Spleen (tissue), 7 donors: Measurements from ENCODE around the gene FAM83F.

Experiments used
- CTCF ChIP-seq, 11 experiments: fragments of 200-600 bp in 7 of 11; fragments of 450-650 bp in 4 of 11; sonication (generic) in 4 of 11; IDR thresholded peaks in 8 of 11; conservative IDR thresholded peaks in 3 of 11; 1 replicate in 7 of 11; 2 replicates in 4 of 11; pipeline versions ENCODE4 v1.4.0 to v1.8.0; 2016 to 2021; ENCODE audit warnings: antibody characterized with exemption in 11 of 11, inconsistent platforms in 4 of 11, mild to moderate bottlenecking in 1 of 11
- POLR2A ChIP-seq, 3 donors: fragments of 450-650 bp; IDR thresholded peaks; one replicate each; pipeline ENCODE4 v1.5.1; 2017; ENCODE audit warnings: antibody characterized with exemption in 3 of 3, mild to moderate bottlenecking in 1 of 3
- POLR2AphosphoS5 ChIP-seq, 3 donors: sonication (generic); formaldehyde crosslinking; IDR thresholded peaks; one replicate each; pipeline ENCODE4 v1.5.1; 2017; ENCODE audit warnings: antibody characterized with exemption in 3 of 3
- donor health status: DM: no; HTN: no; CAD: no; lungs with moderate emphysema.
- donor health status: DM: no; HTN: no; CAD: no.
- donor health status: DM: no; HTN: no; CAD: no.

DNA sequence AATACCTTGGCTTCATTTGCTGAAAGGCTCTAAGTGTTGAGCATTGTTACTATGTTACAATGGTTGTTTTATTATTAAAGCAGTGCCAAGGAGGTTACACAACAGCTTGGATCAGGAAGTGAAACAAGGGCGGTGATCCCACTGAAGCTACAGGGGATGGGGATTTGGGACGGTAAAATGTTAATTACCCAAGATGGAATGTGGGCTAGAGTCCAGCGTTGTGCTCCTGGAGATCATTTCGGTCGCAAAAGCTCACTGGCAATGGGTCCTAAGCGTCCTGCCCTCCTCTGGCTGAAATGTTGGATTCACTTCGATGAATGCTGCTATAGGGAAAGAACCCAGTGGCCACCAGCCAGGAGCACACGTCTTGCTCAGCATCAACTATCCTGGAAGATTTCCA, 48.3 kb downstream of the FAM83F start:
- TF ChIP-seq CTCF (IDR thresholded peaks at IDR 0.05 in 8 of 11, conservative IDR thresholded peaks at IDR 0.05 in 3 of 11) (no peak), POLR2A (IDR thresholded peaks at IDR 0.05) (no peak), POLR2AphosphoS5 (IDR thresholded peaks at IDR 0.05) (peak in 1 of 3 donors; percentile 37)
